DND-41 (cell line): Measurements from ENCODE around the gene FABP3.
"Not testable (repeated sequence)": the region's sequence is repeated elsewhere in the genome, so short reads cannot be mapped to it uniquely, and the experiment has no call there.

Source experiments
- ATAC-seq: fragments of 200-7000 bp; cut with Tn5 transposase; 3 replicates; pipeline ENCODE4 v1.9.1; 2021; ENCODE audit warnings: low read depth; ENCODE audit not compliant: insufficient read depth
- DNase-seq: peaks from one replicate; pipeline ENCODE4 v3.0.0-alpha.2; 2020
- H2AFZ ChIP-seq: 2 replicates; pipeline ENCODE4 v1.6.0; 2012; ENCODE audit warnings: low read depth, low read length
- H3K27ac ChIP-seq: 2 replicates; pipeline ENCODE4 v1.5.1; 2012; ENCODE audit warnings: low read length, inconsistent platforms
- H3K27me3 ChIP-seq: fragments of 200-600 bp; sonication (generic); 2 replicates; pipeline ENCODE4 v1.6.0; 2012; ENCODE audit warnings: low read length, mild to moderate bottlenecking, inconsistent platforms; ENCODE audit not compliant: insufficient read depth, poor library complexity
- H3K36me3 ChIP-seq: 2 replicates; pipeline ENCODE4 v1.5.1; 2012; ENCODE audit warnings: low read length, inconsistent platforms; ENCODE audit not compliant: insufficient read depth
- H3K4me1 ChIP-seq: 2 replicates; pipeline ENCODE4 v1.5.1; 2012; ENCODE audit warnings: mild to moderate bottlenecking, low read length; ENCODE audit not compliant: insufficient read depth
- H3K4me2 ChIP-seq: 2 replicates; pipeline ENCODE4 v1.6.0; 2012; ENCODE audit warnings: mild to moderate bottlenecking, moderate library complexity, low read length, inconsistent platforms; ENCODE audit not compliant: insufficient read depth
- H3K4me3 ChIP-seq, 2 experiments: fragments of 200-600 bp in 1 of 2; shearing (Covaris generic) in 1 of 2; 2 replicates each; pipeline ENCODE4 v1.5.1; 2012 to 2016; ENCODE audit warnings: inconsistent platforms in 2 of 2, low read length in 2 of 2, mild to moderate bottlenecking in 2 of 2, low read depth in 1 of 2, moderate library complexity in 1 of 2
- H3K79me2 ChIP-seq: 2 replicates; pipeline ENCODE4 v1.6.0; 2012; ENCODE audit warnings: low read length, inconsistent platforms; ENCODE audit not compliant: insufficient read depth
- H3K9ac ChIP-seq: 2 replicates; pipeline ENCODE4 v1.6.0; 2012; ENCODE audit warnings: low read depth, mild to moderate bottlenecking, inconsistent platforms, low read length, moderate library complexity
- H3K9me3 ChIP-seq: 2 replicates; pipeline ENCODE4 v1.5.1; 2012; ENCODE audit warnings: low read length, moderate library complexity, mild to moderate bottlenecking, inconsistent platforms; ENCODE audit not compliant: insufficient read depth, severe bottlenecking
- H4K20me1 ChIP-seq: 2 replicates; pipeline ENCODE4 v1.6.0; 2012; ENCODE audit warnings: low read length; ENCODE audit not compliant: insufficient read depth
- CTCF ChIP-seq: IDR thresholded peaks from 2 replicates; pipeline ENCODE4 v1.5.1; 2012; ENCODE audit warnings: borderline replicate concordance, low read length, moderate library complexity, mild to moderate bottlenecking; ENCODE audit not compliant: poor library complexity, severe bottlenecking; ENCODE audit errors: extremely low read depth
- EZH2 ChIP-seq: IDR thresholded peaks from 3 replicates; pipeline ENCODE4 v1.6.1; 2012; ENCODE audit warnings: borderline replicate concordance, low read depth, mild to moderate bottlenecking, moderate library complexity, low read length, inconsistent platforms; ENCODE audit not compliant: severe bottlenecking

FABP3 gene

GRCh38 chr1:31390071-31390470 is 17.2 kb upstream of the FABP3 start:
- no peak overlapping the region for H2AFZ ChIP-seq
- H4K20me1 ChIP-seq = no peaks in the 10 kb centered on the region
- DNase-seq (no peak), ATAC-seq (no peak)
- no peak overlapping the region for H3K4me2 ChIP-seq
- no peak overlapping the region for H3K27ac ChIP-seq
- H3K79me2 ChIP-seq = no peaks in the 10 kb centered on the region
- no peak overlapping the region for H3K9ac ChIP-seq
- H3K36me3 ChIP-seq = no peaks in the 10 kb centered on the region
- peaks cover 19% of the 10 kb centered on the region for H3K4me1 ChIP-seq
- no peaks in the 10 kb centered on the region for H3K9me3 ChIP-seq
- H3K4me3 ChIP-seq = no peak overlapping the region
- no peaks in the 10 kb centered on the region for H3K27me3 ChIP-seq
- TF ChIP-seq CTCF (no peak), EZH2 (no peak)

DNA sequence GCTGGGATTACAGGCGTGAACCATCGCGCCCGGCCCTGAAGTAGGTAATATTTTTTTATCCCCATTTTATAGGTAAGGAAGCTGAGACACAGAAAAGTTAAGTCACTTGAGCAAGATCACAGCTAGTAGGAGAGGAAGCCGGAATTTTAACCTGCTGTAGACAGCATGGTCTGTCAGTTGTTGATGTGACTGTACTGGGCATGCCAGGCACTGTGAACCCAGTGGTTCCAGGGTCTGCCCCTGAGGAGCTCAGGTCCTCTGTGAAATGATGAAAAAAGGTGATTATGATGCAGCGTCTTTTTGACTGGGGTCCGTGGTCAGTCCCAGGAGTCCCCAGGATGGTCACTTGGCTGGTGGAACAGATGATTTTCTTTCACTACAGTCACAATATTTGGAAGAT is 16.7 kb upstream of the FABP3 start:
- Histone ChIP-seq H3K36me3 (no peaks in the 10 kb centered on the region), H3K4me1 (peaks cover 15% of the 10 kb centered on the region), H3K79me2 (no peaks in the 10 kb centered on the region), H3K9me3 (no peaks in the 10 kb centered on the region), H3K27me3 (no peaks in the 10 kb centered on the region), H3K27ac (no peak overlapping the region), H3K4me2 (no peak overlapping the region), H3K9ac (no peak overlapping the region), H3K4me3 (no peak overlapping the region), H4K20me1 (no peaks in the 10 kb centered on the region), H2AFZ (no peak overlapping the region)
- DNase-seq (no peak), ATAC-seq (no peak)
- TF ChIP-seq EZH2 (no peak), CTCF (no peak)

GRCh38 chr1:31387612-31388011 is 14.7 kb upstream of the FABP3 start:
- Histone ChIP-seq H3K4me2 (no peak overlapping the region), H3K9ac (no peak overlapping the region), H3K4me3 (no peak overlapping the region), H2AFZ (no peak overlapping the region), H3K4me1 (no peaks in the 10 kb centered on the region), H3K27ac (no peak overlapping the region), H3K27me3 (no peaks in the 10 kb centered on the region), H3K36me3 (no peaks in the 10 kb centered on the region), H3K9me3 (no peaks in the 10 kb centered on the region), H3K79me2 (no peaks in the 10 kb centered on the region), H4K20me1 (no peaks in the 10 kb centered on the region)
- TF ChIP-seq CTCF = no peak
- no peak for TF ChIP-seq EZH2
- DNase-seq = no peak
- ATAC-seq = no peak

- DNase-seq, H3K4me3 ChIP-seq, H3K4me1 ChIP-seq, H3K4me2 ChIP-seq, H3K27me3 ChIP-seq, ATAC-seq, H3K9me3 ChIP-seq, H3K9ac ChIP-seq, H3K79me2 ChIP-seq, H3K27ac ChIP-seq, H4K20me1 ChIP-seq, H3K36me3 ChIP-seq, H2AFZ ChIP-seq: not testable (repeated sequence)
These were observed 13.8 kb upstream of the FABP3 start for GRCh38 chr1:31386576-31387243.
